H1 (cell line): ENCODE results near the gene EHD4.

Source experiments
- CBX5 ChIP-seq: fragments of 300-800, 300-1000 bp; sonication (generic); IDR thresholded peaks from 2 replicates; pipeline ENCODE4 v1.7.1; 2016; ENCODE audit warnings: antibody characterized with exemption, low read length, low read depth
- CREB1 ChIP-seq: IDR thresholded peaks from 2 replicates; pipeline ENCODE4 v1.6.1; 2012; ENCODE audit warnings: inconsistent platforms
- HDAC6 ChIP-seq: IDR thresholded peaks from one replicate; pipeline ENCODE4 v1.7.1; 2012; ENCODE audit warnings: low read depth, mild to moderate bottlenecking, inconsistent platforms, low read length, moderate library complexity
- MAFK ChIP-seq: IDR thresholded peaks from 2 replicates; pipeline ENCODE4 v1.6.1; 2012; ENCODE audit warnings: low read depth, mild to moderate bottlenecking, improper control_type of control experiment, low read length
- POLR2A ChIP-seq, 2 experiments: IDR thresholded peaks; 1 replicate in 1 of 2; 2 replicates in 1 of 2; pipeline ENCODE4 v1.6.1; 2011; ENCODE audit warnings: low read depth in 2 of 2, low read length in 2 of 2, mild to moderate bottlenecking in 2 of 2; ENCODE audit errors: control extremely low read depth in 1 of 2
- POLR2AphosphoS5 ChIP-seq: IDR thresholded peaks from 2 replicates; pipeline ENCODE4 v1.6.1; 2011; ENCODE audit warnings: low read depth, low read length
- SAP30 ChIP-seq: fragments of 300-600 bp; sonication (generic); IDR thresholded peaks from 2 replicates; pipeline ENCODE4 v1.7.1; 2012; ENCODE audit warnings: low read length, moderate library complexity, mild to moderate bottlenecking, inconsistent platforms; ENCODE audit not compliant: insufficient read depth, insufficient replicate concordance
- SIN3A ChIP-seq, 2 experiments: IDR thresholded peaks in 1 of 2; conservative IDR thresholded peaks in 1 of 2; 2 replicates each; pipeline ENCODE4 v1.6.1; 2011 to 2012; ENCODE audit warnings: low read length in 2 of 2, improper control_type of control experiment in 1 of 2, low read depth in 1 of 2, mild to moderate bottlenecking in 1 of 2
- SRF ChIP-seq: IDR thresholded peaks from 2 replicates; pipeline ENCODE4 v1.6.1; 2011; ENCODE audit warnings: mild to moderate bottlenecking, low read depth, low read length, moderate library complexity
- TEAD4 ChIP-seq: IDR thresholded peaks from 2 replicates; pipeline ENCODE4 v1.6.1; 2012; ENCODE audit warnings: low read depth, low read length, inconsistent platforms, mixed read lengths
- TF ChIP-seq, protein P1 (sequence below), 3 experiments: IDR thresholded peaks; 1 replicate in 2 of 3; 2 replicates in 1 of 3; pipeline versions ENCODE4 v1.5.1 to v1.6.1; 2011; ENCODE audit warnings: low read length in 3 of 3, mild to moderate bottlenecking in 3 of 3, inconsistent platforms in 2 of 3, low read depth in 1 of 3, moderate library complexity in 1 of 3; ENCODE audit not compliant: insufficient read depth in 1 of 3; ENCODE audit errors: control extremely low read depth in 1 of 3
- TF ChIP-seq, protein P2 (sequence below): IDR thresholded peaks from 2 replicates; pipeline ENCODE4 v1.6.1; 2011; ENCODE audit warnings: low read depth, mild to moderate bottlenecking, low read length; ENCODE audit not compliant: insufficient read depth

DNA sequence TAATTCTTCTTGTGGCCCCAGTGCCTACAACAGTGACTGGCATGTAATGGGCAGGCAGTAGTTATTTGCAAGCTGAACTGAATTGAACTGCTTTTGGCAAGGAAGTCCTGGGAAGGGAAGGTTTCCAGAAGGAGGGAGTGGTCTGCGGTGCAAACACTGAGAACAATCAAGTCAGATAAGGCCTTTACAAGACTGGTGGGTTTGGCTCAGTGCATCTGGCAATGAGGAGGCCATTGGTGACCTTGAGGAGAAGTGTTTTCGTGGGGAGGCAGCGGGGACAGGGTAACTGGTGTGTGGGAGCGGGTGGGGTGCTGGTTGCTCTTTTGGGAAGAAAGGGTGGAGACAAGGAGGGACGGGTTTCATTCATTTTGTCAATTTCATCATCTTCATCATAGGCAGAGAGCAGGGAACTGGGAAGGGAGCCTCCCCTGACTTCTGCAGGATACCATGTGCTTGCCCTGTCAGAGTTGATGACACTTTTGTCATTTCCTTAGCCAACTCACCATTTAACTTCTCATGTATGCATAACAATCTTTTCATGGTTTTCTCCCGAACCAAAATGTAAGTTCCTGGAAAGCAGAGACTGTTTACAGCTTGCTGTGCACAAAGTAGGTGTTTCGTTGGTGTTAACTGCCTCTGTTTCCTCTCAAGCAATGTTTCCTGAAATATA lies 8.4 kb upstream of the EHD4 start:
- TF ChIP-seq POLR2A (IDR thresholded peaks at IDR 0.05; ENCODE audit: control extremely low read depth in 1 of 2, low read depth in 2 of 2, low read length in 2 of 2) (no peak), HDAC6 (no peak), CREB1 (no peak), TEAD4 (no peak), SRF (no peak), CBX5 (no peak), SIN3A (conservative IDR thresholded peaks at IDR 0.05 in 1 of 2, IDR thresholded peaks at IDR 0.05 in 1 of 2; ENCODE audit: low read depth in 1 of 2, low read length in 2 of 2) (no peak), SAP30 (no peak), POLR2AphosphoS5 (no peak), MAFK (no peak)
- TF ChIP-seq, protein P1, sequence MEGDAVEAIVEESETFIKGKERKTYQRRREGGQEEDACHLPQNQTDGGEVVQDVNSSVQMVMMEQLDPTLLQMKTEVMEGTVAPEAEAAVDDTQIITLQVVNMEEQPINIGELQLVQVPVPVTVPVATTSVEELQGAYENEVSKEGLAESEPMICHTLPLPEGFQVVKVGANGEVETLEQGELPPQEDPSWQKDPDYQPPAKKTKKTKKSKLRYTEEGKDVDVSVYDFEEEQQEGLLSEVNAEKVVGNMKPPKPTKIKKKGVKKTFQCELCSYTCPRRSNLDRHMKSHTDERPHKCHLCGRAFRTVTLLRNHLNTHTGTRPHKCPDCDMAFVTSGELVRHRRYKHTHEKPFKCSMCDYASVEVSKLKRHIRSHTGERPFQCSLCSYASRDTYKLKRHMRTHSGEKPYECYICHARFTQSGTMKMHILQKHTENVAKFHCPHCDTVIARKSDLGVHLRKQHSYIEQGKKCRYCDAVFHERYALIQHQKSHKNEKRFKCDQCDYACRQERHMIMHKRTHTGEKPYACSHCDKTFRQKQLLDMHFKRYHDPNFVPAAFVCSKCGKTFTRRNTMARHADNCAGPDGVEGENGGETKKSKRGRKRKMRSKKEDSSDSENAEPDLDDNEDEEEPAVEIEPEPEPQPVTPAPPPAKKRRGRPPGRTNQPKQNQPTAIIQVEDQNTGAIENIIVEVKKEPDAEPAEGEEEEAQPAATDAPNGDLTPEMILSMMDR (IDR thresholded peaks at IDR 0.05; ENCODE audit: control extremely low read depth in 1 of 3, insufficient read depth in 1 of 3, low read depth in 1 of 3, low read length in 3 of 3): no peak
- TF ChIP-seq, protein P2, sequence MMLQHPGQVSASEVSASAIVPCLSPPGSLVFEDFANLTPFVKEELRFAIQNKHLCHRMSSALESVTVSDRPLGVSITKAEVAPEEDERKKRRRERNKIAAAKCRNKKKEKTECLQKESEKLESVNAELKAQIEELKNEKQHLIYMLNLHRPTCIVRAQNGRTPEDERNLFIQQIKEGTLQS: no peak
